K562 (cell line): ENCODE data around the gene INPP1. TPM values are rescaled to one million over a fixed set of nuclear protein-coding genes. Genes with fewer than 3 reads are reported as not detected.
A peak's percentile ranks its signal among the peaks of the same experiment; 100 is the strongest.

ENCODE experiments used
- ARID1B ChIP-seq: fragments of 450-650 bp; IDR thresholded peaks from 2 replicates; pipeline ENCODE4 v1.6.1; 2016; ENCODE audit warnings: antibody characterized with exemption, mild to moderate bottlenecking, inconsistent platforms
- EP300 ChIP-seq: IDR thresholded peaks from 2 replicates; pipeline ENCODE4 v1.6.1; 2012; ENCODE audit warnings: low read length, improper control_type of control experiment
- HDGF ChIP-seq: fragments of 450-650 bp; IDR thresholded peaks from 2 replicates; pipeline ENCODE4 v1.6.1; 2016
- HNRNPK ChIP-seq: fragments of 200-400 bp; formaldehyde crosslinking; IDR thresholded peaks from one replicate; pipeline ENCODE4 v1.6.1; 2018; ENCODE audit warnings: mild to moderate bottlenecking, low read depth, low read length; ENCODE audit not compliant: poor library complexity, severe bottlenecking
- MAFG ChIP-seq: fragments of 450-650 bp; conservative IDR thresholded peaks from 2 replicates; pipeline ENCODE4 v1.6.1; 2016; ENCODE audit warnings: missing genetic modification characterization, missing compliant biosample characterization
- SAFB ChIP-seq: fragments of 200-400 bp; formaldehyde crosslinking; IDR thresholded peaks from 2 replicates; pipeline ENCODE4 v1.6.1; 2017; ENCODE audit warnings: low read depth, low read length, borderline replicate concordance
- ZNF699 ChIP-seq: fragments of 250-450 bp; sonication (Bioruptor Pico); IDR thresholded peaks from 2 replicates; pipeline ENCODE4 v1.8.0; 2021; ENCODE audit warnings: mild to moderate bottlenecking, moderate library complexity; ENCODE audit not compliant: insufficient replicate concordance
- polyA plus RNA-seq, 8 experiments: library from polyadenylated mRNA; depleted of rRNA in 4 of 8; stranded (reverse) in 5 of 8; unstranded in 3 of 8; fragments of >200 nt; fragmentation: Nextera tagmentation in 2 of 8; fragmentation: Illumina TruSeq in 1 of 8; extraction: Ambion mirVana in 2 of 8; extraction: Trizol in 1 of 8; gene quantifications; 2 replicates each; pipeline versions ENCODE4 v1.2.1 to v1.2.3, GENCODE V29; 2011 to 2014; ENCODE audit warnings: inconsistent platforms in 1 of 8, missing spikeins in 1 of 8
- total RNA-seq, 7 experiments: library from RNA; depleted of rRNA in 6 of 7; stranded (reverse); fragments of >200 nt in 6 of 7; fragmentation: Illumina TruSeq in 2 of 7; extraction: Trizol in 2 of 7; gene quantifications; 2 replicates each; pipeline versions ENCODE4 v1.2.1 to v1.2.3, GENCODE V29; 2011 to 2021; ENCODE audit warnings: low replicate concordance in 1 of 7
- TF ChIP-seq, protein P1 (sequence below): fragments of 450-650 bp; formaldehyde crosslinking; IDR thresholded peaks from 2 replicates; pipeline ENCODE4 v1.4.0; 2020; ENCODE audit warnings: mild to moderate bottlenecking, mixed read lengths
- TF ChIP-seq, protein P2 (sequence below): sonication (generic); formaldehyde crosslinking; IDR thresholded peaks from 2 replicates; pipeline ENCODE4 v1.8.0; 2022; ENCODE audit warnings: mild to moderate bottlenecking, missing genetic modification reagents, borderline replicate concordance
- TF ChIP-seq, protein P3 (sequence below), 2 experiments: fragments of 450-650 bp in 1 of 2; IDR thresholded peaks; 2 replicates each; pipeline ENCODE4 v1.6.1; 2011 to 2017; ENCODE audit warnings: low read depth in 2 of 2, antibody characterized with exemption in 1 of 2, borderline replicate concordance in 1 of 2, low read length in 1 of 2, mild to moderate bottlenecking in 1 of 2, mixed read lengths in 1 of 2; ENCODE audit not compliant: control insufficient read depth in 1 of 2
- TF ChIP-seq, protein P4 (sequence below), 2 experiments: fragments of 450-650 bp; conservative IDR thresholded peaks; 2 replicates each; pipeline ENCODE4 v1.6.1; 2017; ENCODE audit warnings: mild to moderate bottlenecking in 2 of 2, moderate library complexity in 2 of 2
- TF ChIP-seq, protein P5 (sequence below): fragments of 200-800 bp; sonication (Bioruptor generic); IDR thresholded peaks from 2 replicates; pipeline ENCODE4 v1.6.1; 2016; ENCODE audit warnings: missing genetic modification characterization, missing compliant biosample characterization

The INPP1 gene
- total and polyA plus RNA-seq, 9 of the 15 experiments (the other 6 are each of a cell fraction or from before 2014, with no cell fraction given) = 3.7 to 11.8 (median 6.5) TPM

DNA sequence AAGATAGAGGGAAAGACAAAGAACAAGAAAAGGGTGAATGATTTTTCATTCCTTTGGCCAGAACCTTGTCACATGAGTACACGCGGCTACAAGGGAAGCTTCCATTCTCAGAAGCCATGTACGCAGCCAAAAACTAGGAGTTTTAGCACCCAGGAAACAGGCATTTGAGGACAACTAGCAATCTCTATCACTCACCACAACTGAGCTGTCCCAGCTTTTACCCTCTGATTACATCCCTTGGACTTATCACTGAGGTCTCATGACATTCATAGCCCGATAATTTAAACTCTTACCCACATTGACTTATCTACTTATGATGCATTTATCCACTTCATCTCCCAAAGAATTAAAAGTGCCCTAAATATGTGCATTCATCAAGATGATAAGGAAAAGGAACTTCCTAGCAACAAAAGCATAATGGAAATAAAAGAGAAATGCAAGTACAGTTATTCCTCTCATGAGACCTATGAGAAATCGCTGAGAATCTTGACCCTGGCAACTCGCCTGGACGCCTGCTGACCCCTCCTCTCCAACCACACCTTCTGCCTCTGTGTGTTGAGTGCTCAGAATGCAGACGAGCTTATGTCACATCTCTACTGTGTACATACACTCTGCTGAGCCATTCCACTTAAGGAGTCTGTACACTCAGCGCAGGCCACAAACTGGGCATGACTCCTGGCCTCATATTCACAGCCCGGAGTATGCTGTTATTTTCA, 36.0 kb downstream of the INPP1 start (continued):
- TF ChIP-seq, protein P1, sequence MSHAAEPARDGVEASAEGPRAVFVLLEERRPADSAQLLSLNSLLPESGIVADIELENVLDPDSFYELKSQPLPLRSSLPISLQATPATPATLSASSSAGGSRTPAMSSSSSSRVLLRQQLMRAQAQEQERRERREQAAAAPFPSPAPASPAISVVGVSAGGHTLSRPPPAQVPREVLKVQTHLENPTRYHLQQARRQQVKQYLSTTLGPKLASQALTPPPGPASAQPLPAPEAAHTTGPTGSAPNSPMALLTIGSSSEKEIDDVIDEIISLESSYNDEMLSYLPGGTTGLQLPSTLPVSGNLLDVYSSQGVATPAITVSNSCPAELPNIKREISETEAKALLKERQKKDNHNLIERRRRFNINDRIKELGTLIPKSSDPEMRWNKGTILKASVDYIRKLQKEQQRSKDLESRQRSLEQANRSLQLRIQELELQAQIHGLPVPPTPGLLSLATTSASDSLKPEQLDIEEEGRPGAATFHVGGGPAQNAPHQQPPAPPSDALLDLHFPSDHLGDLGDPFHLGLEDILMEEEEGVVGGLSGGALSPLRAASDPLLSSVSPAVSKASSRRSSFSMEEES = no peak
- TF ChIP-seq HDGF (no peak), MAFG (tag) (no peak), SAFB (no peak), ZNF699 (CRISPR knock-in tag) (no peak), EP300 (peak; percentile 80), ARID1B (peak; percentile 82), HNRNPK (no peak)
- TF ChIP-seq, protein P2, sequence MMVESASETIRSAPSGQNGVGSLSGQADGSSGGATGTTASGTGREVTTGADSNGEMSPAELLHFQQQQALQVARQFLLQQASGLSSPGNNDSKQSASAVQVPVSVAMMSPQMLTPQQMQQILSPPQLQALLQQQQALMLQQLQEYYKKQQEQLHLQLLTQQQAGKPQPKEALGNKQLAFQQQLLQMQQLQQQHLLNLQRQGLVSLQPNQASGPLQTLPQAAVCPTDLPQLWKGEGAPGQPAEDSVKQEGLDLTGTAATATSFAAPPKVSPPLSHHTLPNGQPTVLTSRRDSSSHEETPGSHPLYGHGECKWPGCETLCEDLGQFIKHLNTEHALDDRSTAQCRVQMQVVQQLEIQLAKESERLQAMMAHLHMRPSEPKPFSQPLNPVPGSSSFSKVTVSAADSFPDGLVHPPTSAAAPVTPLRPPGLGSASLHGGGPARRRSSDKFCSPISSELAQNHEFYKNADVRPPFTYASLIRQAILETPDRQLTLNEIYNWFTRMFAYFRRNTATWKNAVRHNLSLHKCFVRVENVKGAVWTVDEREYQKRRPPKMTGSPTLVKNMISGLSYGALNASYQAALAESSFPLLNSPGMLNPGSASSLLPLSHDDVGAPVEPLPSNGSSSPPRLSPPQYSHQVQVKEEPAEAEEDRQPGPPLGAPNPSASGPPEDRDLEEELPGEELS (CRISPR knock-in tag) = no peak
- TF ChIP-seq, protein P3, sequence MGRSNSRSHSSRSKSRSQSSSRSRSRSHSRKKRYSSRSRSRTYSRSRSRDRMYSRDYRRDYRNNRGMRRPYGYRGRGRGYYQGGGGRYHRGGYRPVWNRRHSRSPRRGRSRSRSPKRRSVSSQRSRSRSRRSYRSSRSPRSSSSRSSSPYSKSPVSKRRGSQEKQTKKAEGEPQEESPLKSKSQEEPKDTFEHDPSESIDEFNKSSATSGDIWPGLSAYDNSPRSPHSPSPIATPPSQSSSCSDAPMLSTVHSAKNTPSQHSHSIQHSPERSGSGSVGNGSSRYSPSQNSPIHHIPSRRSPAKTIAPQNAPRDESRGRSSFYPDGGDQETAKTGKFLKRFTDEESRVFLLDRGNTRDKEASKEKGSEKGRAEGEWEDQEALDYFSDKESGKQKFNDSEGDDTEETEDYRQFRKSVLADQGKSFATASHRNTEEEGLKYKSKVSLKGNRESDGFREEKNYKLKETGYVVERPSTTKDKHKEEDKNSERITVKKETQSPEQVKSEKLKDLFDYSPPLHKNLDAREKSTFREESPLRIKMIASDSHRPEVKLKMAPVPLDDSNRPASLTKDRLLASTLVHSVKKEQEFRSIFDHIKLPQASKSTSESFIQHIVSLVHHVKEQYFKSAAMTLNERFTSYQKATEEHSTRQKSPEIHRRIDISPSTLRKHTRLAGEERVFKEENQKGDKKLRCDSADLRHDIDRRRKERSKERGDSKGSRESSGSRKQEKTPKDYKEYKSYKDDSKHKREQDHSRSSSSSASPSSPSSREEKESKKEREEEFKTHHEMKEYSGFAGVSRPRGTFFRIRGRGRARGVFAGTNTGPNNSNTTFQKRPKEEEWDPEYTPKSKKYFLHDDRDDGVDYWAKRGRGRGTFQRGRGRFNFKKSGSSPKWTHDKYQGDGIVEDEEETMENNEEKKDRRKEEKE (IDR thresholded peaks at IDR 0.05; ENCODE audit: borderline replicate concordance in 1 of 2, control insufficient read depth in 1 of 2, low read depth in 2 of 2, low read length in 1 of 2) = no peak
- TF ChIP-seq, protein P4, sequence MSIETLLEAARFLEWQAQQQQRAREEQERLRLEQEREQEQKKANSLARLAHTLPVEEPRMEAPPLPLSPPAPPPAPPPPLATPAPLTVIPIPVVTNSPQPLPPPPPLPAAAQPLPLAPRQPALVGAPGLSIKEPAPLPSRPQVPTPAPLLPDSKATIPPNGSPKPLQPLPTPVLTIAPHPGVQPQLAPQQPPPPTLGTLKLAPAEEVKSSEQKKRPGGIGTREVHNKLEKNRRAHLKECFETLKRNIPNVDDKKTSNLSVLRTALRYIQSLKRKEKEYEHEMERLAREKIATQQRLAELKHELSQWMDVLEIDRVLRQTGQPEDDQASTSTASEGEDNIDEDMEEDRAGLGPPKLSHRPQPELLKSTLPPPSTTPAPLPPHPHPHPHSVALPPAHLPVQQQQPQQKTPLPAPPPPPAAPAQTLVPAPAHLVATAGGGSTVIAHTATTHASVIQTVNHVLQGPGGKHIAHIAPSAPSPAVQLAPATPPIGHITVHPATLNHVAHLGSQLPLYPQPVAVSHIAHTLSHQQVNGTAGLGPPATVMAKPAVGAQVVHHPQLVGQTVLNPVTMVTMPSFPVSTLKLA (conservative IDR thresholded peaks at IDR 0.05) = no peak
- TF ChIP-seq, protein P5, sequence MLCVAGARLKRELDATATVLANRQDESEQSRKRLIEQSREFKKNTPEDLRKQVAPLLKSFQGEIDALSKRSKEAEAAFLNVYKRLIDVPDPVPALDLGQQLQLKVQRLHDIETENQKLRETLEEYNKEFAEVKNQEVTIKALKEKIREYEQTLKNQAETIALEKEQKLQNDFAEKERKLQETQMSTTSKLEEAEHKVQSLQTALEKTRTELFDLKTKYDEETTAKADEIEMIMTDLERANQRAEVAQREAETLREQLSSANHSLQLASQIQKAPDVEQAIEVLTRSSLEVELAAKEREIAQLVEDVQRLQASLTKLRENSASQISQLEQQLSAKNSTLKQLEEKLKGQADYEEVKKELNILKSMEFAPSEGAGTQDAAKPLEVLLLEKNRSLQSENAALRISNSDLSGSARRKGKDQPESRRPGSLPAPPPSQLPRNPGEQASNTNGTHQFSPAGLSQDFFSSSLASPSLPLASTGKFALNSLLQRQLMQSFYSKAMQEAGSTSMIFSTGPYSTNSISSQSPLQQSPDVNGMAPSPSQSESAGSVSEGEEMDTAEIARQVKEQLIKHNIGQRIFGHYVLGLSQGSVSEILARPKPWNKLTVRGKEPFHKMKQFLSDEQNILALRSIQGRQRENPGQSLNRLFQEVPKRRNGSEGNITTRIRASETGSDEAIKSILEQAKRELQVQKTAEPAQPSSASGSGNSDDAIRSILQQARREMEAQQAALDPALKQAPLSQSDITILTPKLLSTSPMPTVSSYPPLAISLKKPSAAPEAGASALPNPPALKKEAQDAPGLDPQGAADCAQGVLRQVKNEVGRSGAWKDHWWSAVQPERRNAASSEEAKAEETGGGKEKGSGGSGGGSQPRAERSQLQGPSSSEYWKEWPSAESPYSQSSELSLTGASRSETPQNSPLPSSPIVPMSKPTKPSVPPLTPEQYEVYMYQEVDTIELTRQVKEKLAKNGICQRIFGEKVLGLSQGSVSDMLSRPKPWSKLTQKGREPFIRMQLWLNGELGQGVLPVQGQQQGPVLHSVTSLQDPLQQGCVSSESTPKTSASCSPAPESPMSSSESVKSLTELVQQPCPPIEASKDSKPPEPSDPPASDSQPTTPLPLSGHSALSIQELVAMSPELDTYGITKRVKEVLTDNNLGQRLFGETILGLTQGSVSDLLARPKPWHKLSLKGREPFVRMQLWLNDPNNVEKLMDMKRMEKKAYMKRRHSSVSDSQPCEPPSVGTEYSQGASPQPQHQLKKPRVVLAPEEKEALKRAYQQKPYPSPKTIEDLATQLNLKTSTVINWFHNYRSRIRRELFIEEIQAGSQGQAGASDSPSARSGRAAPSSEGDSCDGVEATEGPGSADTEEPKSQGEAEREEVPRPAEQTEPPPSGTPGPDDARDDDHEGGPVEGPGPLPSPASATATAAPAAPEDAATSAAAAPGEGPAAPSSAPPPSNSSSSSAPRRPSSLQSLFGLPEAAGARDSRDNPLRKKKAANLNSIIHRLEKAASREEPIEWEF = no peak
